Astrocyte (in vitro differentiated cells and primary cell): ENCODE data around the gene WDR59.

ENCODE experiments used
- CTCF ChIP-seq: IDR thresholded peaks from 2 replicates; pipeline ENCODE4 v1.5.1; 2011; ENCODE audit warnings: low read depth, mild to moderate bottlenecking, inconsistent platforms, low read length, moderate library complexity; ENCODE audit not compliant: insufficient read depth
- EZH2 ChIP-seq: IDR thresholded peaks from 2 replicates; pipeline ENCODE4 v1.6.1; 2012; ENCODE audit warnings: mild to moderate bottlenecking, low read length, inconsistent platforms; ENCODE audit not compliant: insufficient read depth

DNA sequence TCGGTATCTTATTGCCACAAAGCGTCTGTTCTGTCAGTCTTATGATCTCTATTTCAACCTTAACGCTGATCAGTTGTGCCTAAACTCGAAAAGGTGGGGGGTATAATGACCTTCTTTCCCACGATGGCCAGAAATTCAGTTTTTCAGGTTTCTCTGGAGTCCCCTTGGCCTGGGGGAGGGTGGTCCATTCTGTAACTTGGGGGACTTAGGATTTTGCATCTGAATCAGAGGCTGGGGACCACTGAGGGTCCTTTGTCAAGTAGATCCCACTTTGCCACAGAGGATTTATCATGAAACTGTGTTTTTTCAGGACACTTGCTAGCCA, 6.3 kb upstream of the WDR59 start:
- TF ChIP-seq CTCF (no peak), EZH2 (no peak)
